IPS DF 6.9 (cell line): ENCODE measurements around the gene TOLLIP.

Source experiments
- DNase-seq: peaks from one replicate; pipeline ENCODE4 v3.0.0-alpha.2; 2013; ENCODE audit warnings: low read depth, low spot score
- H3K27ac ChIP-seq: one replicate; pipeline ENCODE4 v1.5.1; 2013; ENCODE audit warnings: low read length, control low read depth
- H3K27me3 ChIP-seq: 2 replicates; pipeline ENCODE4 v1.6.1; 2013; ENCODE audit warnings: mild to moderate bottlenecking, low read length; ENCODE audit not compliant: control insufficient read depth, insufficient read depth
- H3K36me3 ChIP-seq: 2 replicates; pipeline ENCODE4 v1.6.1; 2013; ENCODE audit warnings: low read length; ENCODE audit not compliant: control insufficient read depth, insufficient read depth
- H3K4me1 ChIP-seq: 2 replicates; pipeline ENCODE4 v1.6.1; 2013; ENCODE audit warnings: low read length; ENCODE audit not compliant: control insufficient read depth, insufficient read depth
- H3K4me3 ChIP-seq: 2 replicates; pipeline ENCODE4 v1.5.1; 2013; ENCODE audit warnings: mild to moderate bottlenecking, low read length
- H3K9me3 ChIP-seq: 2 replicates; pipeline ENCODE4 v1.6.1; 2013; ENCODE audit warnings: low read length, inconsistent platforms; ENCODE audit not compliant: control insufficient read depth, insufficient read depth
- WGBS: extraction: QIAGEN DNeasy Blood & Tissue Kit; methylation state at CpG from one replicate; pipeline ENCODE4 v1.1.7; 2013; ENCODE audit warnings: mixed read lengths, missing lambda C conversion rate; ENCODE audit not compliant: insufficient read length, insufficient coverage; 5-methylcytosine and 5-hydroxymethylcytosine counted together

TOLLIP gene

GRCh38 chr11:1335264-1335810 is 25.9 kb upstream of the TOLLIP start:
- Histone ChIP-seq H3K4me3 (no peak overlapping the region), H3K27ac (no peak overlapping the region), H3K9me3 (no peaks in the 10 kb centered on the region), H3K4me1 (peaks cover 3% of the 10 kb centered on the region; the same call in 1 of the 2 replicates), H3K36me3 (no peaks in the 10 kb centered on the region), H3K27me3 (peaks cover 7% of the 10 kb centered on the region; the same call in 1 of the 2 replicates)
- DNase-seq = no peak
- WGBS = no CpG with 5 or more reads among the region's 10 CpGs

- Histone ChIP-seq H3K27me3 (peaks cover 7% of the 10 kb centered on the region; the same call in 1 of the 2 replicates), H3K4me3 (no peak overlapping the region), H3K36me3 (no peaks in the 10 kb centered on the region), H3K27ac (no peak overlapping the region), H3K9me3 (no peaks in the 10 kb centered on the region), H3K4me1 (peaks cover 3% of the 10 kb centered on the region; the same call in 1 of the 2 replicates)
- DNase-seq = no peak
- WGBS = no CpG with 5 or more reads among the region's 10 CpGs
Observed at GRCh38 chr11:1333860-1334259, 24.4 kb upstream of the TOLLIP start.

DNA sequence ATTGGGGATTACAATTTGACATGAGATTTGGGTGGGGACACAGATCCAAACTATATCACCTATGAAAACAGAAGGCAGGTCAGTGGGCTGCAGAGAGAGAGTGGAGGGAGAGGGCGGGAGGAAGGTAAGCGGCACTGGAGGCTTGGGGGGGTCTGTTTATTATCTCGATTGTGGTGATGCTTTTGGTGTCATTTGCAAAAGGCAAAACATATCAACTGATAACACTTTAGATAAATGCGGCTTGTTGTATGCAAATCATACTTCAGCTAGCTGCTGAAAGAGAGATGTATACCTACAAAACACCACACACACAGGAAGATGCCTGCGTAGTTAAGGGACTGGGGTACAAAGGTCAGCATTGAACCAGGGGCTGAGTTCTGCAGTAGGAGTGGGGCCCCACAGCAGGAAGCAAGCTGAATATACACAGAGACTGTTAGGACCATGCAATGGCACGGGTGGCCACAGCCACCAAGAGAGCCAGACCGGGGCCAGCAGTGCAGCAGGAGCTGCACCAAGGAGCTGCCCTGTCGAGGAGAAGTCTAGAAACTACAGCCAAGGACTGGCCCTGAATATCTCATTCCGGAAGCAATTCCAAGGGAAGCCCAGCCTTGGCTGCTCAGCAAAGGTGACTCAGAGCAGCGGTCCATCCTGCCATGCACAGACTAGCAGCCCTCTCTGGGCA is 23.8 kb upstream of the TOLLIP start:
- Histone ChIP-seq H3K27me3 (peaks cover 7% of the 10 kb centered on the region; the same call in 1 of the 2 replicates), H3K36me3 (no peaks in the 10 kb centered on the region), H3K4me1 (peaks cover 3% of the 10 kb centered on the region; the same call in 1 of the 2 replicates), H3K9me3 (no peaks in the 10 kb centered on the region), H3K27ac (no peak overlapping the region), H3K4me3 (no peak overlapping the region)
- no CpG with 5 or more reads among the region's 10 CpGs for WGBS
- no peak for DNase-seq

- Histone ChIP-seq H3K36me3 (no peaks in the 10 kb centered on the region), H3K9me3 (no peaks in the 10 kb centered on the region), H3K4me3 (no peak overlapping the region), H3K27ac (no peak overlapping the region), H3K27me3 (peaks cover under 1% of the 10 kb centered on the region; the same call in 1 of the 2 replicates), H3K4me1 (0 out of 2 replicates have a peak, but pooled peaks cover under 1% of the 10 kb centered on the region)
- DNase-seq = no peak
- WGBS = no CpG with 5 or more reads among the region's 6 CpGs
Observed at GRCh38 chr11:1330473-1330872, 21.0 kb upstream of the TOLLIP start.

DNA sequence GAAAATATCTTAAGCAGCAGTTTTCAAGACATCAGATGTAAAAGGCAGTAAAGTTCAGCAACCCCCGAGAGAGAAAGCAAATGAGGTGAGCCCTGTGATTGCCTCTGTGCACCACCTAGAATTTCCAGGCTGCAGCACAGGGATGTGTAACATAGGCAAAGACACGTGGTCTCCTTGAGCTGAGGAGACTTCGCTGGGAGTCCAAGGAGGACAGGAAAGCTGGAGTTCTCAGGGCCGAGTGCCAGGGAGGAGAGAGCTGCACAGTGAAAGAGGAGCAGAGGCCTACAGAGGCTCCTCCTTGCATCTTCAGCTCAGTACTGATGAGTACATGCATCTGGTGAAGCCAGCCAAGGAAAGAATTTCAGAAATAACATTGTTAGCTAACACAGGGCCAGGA is 17.6 kb upstream of the TOLLIP start:
- Histone ChIP-seq H3K27ac (no peak overlapping the region), H3K36me3 (no peaks in the 10 kb centered on the region), H3K27me3 (no peaks in the 10 kb centered on the region), H3K4me1 (no peaks in the 10 kb centered on the region), H3K9me3 (no peaks in the 10 kb centered on the region), H3K4me3 (no peak overlapping the region)
- no CpG with 5 or more reads among the region's 4 CpGs for WGBS
- no peak for DNase-seq

GRCh38 chr11:1326435-1327063 is 17.1 kb upstream of the TOLLIP start:
- H3K4me3 ChIP-seq = no peak overlapping the region
- H3K36me3 ChIP-seq = no peaks in the 10 kb centered on the region
- H3K9me3 ChIP-seq = no peaks in the 10 kb centered on the region
- no peaks in the 10 kb centered on the region for H3K27me3 ChIP-seq
- H3K27ac ChIP-seq = no peak overlapping the region
- H3K4me1 ChIP-seq = no peaks in the 10 kb centered on the region
- WGBS = no CpG with 5 or more reads among the region's 11 CpGs
- no peak for DNase-seq

- DNase-seq = no peak
- H3K36me3 ChIP-seq = no peaks in the 10 kb centered on the region
- H3K4me3 ChIP-seq = no peak overlapping the region
- no peak overlapping the region for H3K27ac ChIP-seq
- H3K9me3 ChIP-seq = no peaks in the 10 kb centered on the region
- H3K27me3 ChIP-seq = no peaks in the 10 kb centered on the region
- no peaks in the 10 kb centered on the region for H3K4me1 ChIP-seq
- WGBS = no CpG with 5 or more reads among the region's 3 CpGs
Observed at GRCh38 chr11:1323774-1324173, 14.3 kb upstream of the TOLLIP start.

GRCh38 chr11:1317993-1318392 is 8.6 kb upstream of the TOLLIP start:
- DNase-seq = no peak
- H3K27ac ChIP-seq = no peak overlapping the region
- no peaks in the 10 kb centered on the region for H3K36me3 ChIP-seq
- no peaks in the 10 kb centered on the region for H3K9me3 ChIP-seq
- no peaks in the 10 kb centered on the region for H3K4me1 ChIP-seq
- H3K27me3 ChIP-seq = no peaks in the 10 kb centered on the region
- no CpG with 5 or more reads among the region's 8 CpGs for WGBS
- H3K4me3 ChIP-seq = no peak overlapping the region

DNA sequence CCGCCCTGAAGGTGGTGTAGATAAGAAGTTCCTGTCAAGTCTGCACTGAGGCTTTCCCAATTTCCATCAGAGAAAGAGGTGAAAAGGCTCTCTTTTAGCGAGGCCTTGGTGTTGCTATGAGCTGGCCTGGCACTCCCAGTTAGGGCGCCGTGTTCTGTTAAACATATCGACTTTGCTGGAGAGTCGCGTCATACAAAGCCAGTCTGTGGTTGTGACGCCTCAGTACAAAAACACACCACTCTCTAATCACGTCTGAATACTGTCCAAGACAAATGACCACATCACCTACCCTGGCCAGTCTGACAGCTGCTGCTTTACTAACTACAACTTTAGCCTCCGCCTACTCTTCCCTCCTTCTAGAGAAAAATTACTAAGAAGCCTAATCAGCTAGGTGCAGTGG is 8.0 kb upstream of the TOLLIP start:
- WGBS = no CpG with 5 or more reads among the region's 10 CpGs
- no peaks in the 10 kb centered on the region for H3K36me3 ChIP-seq

GRCh38 chr11:1310772-1311468 is 1.5 kb upstream of the TOLLIP start:
- Histone ChIP-seq H3K27ac (no peak overlapping the region), H3K36me3 (no peaks in the 10 kb centered on the region), H3K27me3 (no peaks in the 10 kb centered on the region), H3K9me3 (no peaks in the 10 kb centered on the region), H3K4me1 (no peaks in the 10 kb centered on the region), H3K4me3 (no peak overlapping the region)
- DNase-seq = no peak
- no CpG with 5 or more reads among the region's 15 CpGs for WGBS

More for the DNA sequence above, 8.0 kb upstream of the TOLLIP start:
- no peak for DNase-seq
- no peaks in the 10 kb centered on the region for H3K27me3 ChIP-seq
- H3K4me1 ChIP-seq = no peaks in the 10 kb centered on the region
- no peaks in the 10 kb centered on the region for H3K9me3 ChIP-seq
- no peak overlapping the region for H3K4me3 ChIP-seq
- no peak overlapping the region for H3K27ac ChIP-seq
